Kidney (tissue), 14 donors: ENCODE results near the gene CENPB. TPM values are rescaled to one million over a fixed set of nuclear protein-coding genes. Genes with fewer than 3 reads are reported as not detected.

ENCODE experiments used
- DNase-seq, 5 donors: peaks; one replicate each; pipeline ENCODE4 v3.0.0-alpha.2; 2013 to 2020
- FAIRE-seq: peaks from 2 replicates; lab custom pipeline; 2012; peaks lifted over from hg19 to GRCh38; lab: Jason Lieb, UNC
- H3K27ac ChIP-seq, 2 donors: one replicate each; pipeline ENCODE4 v1.7.0; 2013; ENCODE audit warnings: low read depth in 2 of 2, low read length in 2 of 2, inconsistent platforms in 1 of 2
- H3K27me3 ChIP-seq: one replicate; pipeline ENCODE4 v1.7.1; 2013; ENCODE audit warnings: low read length, inconsistent platforms; ENCODE audit not compliant: control insufficient read depth, insufficient read depth
- H3K36me3 ChIP-seq, 3 donors: one replicate each; pipeline versions ENCODE4 v1.7.0 to v1.7.1; 2013; ENCODE audit warnings: low read length in 3 of 3, control low read depth in 1 of 3, inconsistent platforms in 1 of 3; ENCODE audit not compliant: insufficient read depth in 3 of 3, control insufficient read depth in 2 of 3
- H3K4me1 ChIP-seq, 3 donors: one replicate each; pipeline versions ENCODE4 v1.7.0 to v1.7.1; 2013; ENCODE audit warnings: low read length in 3 of 3, inconsistent platforms in 1 of 3, low read depth in 1 of 3; ENCODE audit not compliant: control insufficient read depth in 2 of 3, insufficient read depth in 2 of 3
- H3K4me3 ChIP-seq, 3 donors: one replicate each; pipeline versions ENCODE4 v1.7.0 to v1.8.1; 2013; ENCODE audit warnings: low read length in 3 of 3, control low read depth in 1 of 3, inconsistent platforms in 1 of 3
- H3K9ac ChIP-seq, 3 donors: one replicate each; pipeline versions ENCODE4 v1.7.0 to v1.7.1; 2013; ENCODE audit warnings: low read length in 3 of 3, control low read depth in 1 of 3, inconsistent platforms in 1 of 3
- H3K9me3 ChIP-seq, 3 donors: one replicate each; pipeline versions ENCODE4 v1.7.0 to v1.7.1; 2013; ENCODE audit warnings: low read length in 3 of 3, control low read depth in 1 of 3, inconsistent platforms in 1 of 3; ENCODE audit not compliant: control insufficient read depth in 2 of 3, insufficient read depth in 1 of 3
- CTCF ChIP-seq: IDR thresholded peaks from 3 replicates; pipeline ENCODE4 v1.5.1; 2012; ENCODE audit warnings: mild to moderate bottlenecking, moderate library complexity, borderline replicate concordance; ENCODE audit not compliant: insufficient read depth; ENCODE audit errors: extremely low read depth
- intact Hi-C: fragments of 100-400 bp; cut with DNase I; formaldehyde crosslinking; loops from one replicate; pipeline ENCODE4 v1.11.1; 2022
- polyA plus RNA-seq: library from polyadenylated mRNA; stranded (reverse); fragments of 350-450 nt; fragmentation: Illumina TruSeq; extraction: RNeasy Lipid Tissue Mini Kit (QIAGEN cat#74804); gene quantifications from one replicate; pipeline ENCODE4 v1.2.3, GENCODE V29; 2014; ENCODE audit warnings: low read depth, low replicate concordance; ENCODE audit not compliant: insufficient read depth
- total RNA-seq: library from RNA; stranded (reverse); fragmentation: NEBNext Ultra II Directional; extraction: Animal tissue kit (Norgen Biotek cat#: 25700); gene quantifications from one replicate; pipeline ENCODE4 v1.2.1, GENCODE V29; 2021
- donor health status: control.
- donor health status: control.
- donor health status: control.
- donor health status: control.
- donor health status: control.
- donor health status: DM: yes; HTN: yes; CAD: no.
- donor health status: Normal renal cell carcinoma (clear cell type).

The CENPB gene
- total and polyA plus RNA-seq, 2 donors from 2014 or later, result 56.2 to 99.8 TPM

GRCh38 chr20:3766422-3767109 is 20.0 kb downstream of the CENPB start:
- Histone ChIP-seq H3K9me3 (no peaks in the 10 kb centered on the region), H3K4me3 (peak overlapping the region in 2 of 3 donors; percentile 54 to 85), H3K36me3 (no peaks in the 10 kb centered on the region), H3K4me1 (peaks cover 0 to 14% (median 4%) of the 10 kb centered on the region in 3 donors), H3K27ac (no peak overlapping the region), H3K27me3 (no peaks in the 10 kb centered on the region), H3K9ac (peak overlapping the region in 1 of 3 donors; percentile 46)
- DNase-seq (peak in 2 of 5 donors; percentile 51 to 62), FAIRE-seq (no peak)
- TF ChIP-seq CTCF, result no peak
- intact Hi-C loops, result no loop called here

- no peak overlapping the region for H3K27ac ChIP-seq
- FAIRE-seq (no peak), DNase-seq (peak in 2 of 5 donors; percentile 45 to 69)
- TF ChIP-seq CTCF, result no peak
- peaks cover 0 to 14% (median 4%) of the 10 kb centered on the region in 3 donors for H3K4me1 ChIP-seq
- no peak overlapping the region for H3K9ac ChIP-seq
- no peaks in the 10 kb centered on the region for H3K36me3 ChIP-seq
- H3K9me3 ChIP-seq, result no peaks in the 10 kb centered on the region
- H3K4me3 ChIP-seq, result no peak overlapping the region
- intact Hi-C loops, result no loop called here
- H3K27me3 ChIP-seq, result no peaks in the 10 kb centered on the region
Observed at GRCh38 chr20:3765171-3765882, 21.2 kb downstream of the CENPB start.

GRCh38 chr20:3764659-3765058 is 21.9 kb downstream of the CENPB start:
- H3K27me3 ChIP-seq, result no peaks in the 10 kb centered on the region
- no peak overlapping the region for H3K4me3 ChIP-seq
- TF ChIP-seq CTCF, result no peak
- no peak for FAIRE-seq
- intact Hi-C loops, result no loop called here
- H3K9ac ChIP-seq, result no peak overlapping the region
- no peaks in the 10 kb centered on the region for H3K9me3 ChIP-seq
- H3K4me1 ChIP-seq, result peaks cover 0 to 14% (median 4%) of the 10 kb centered on the region in 3 donors
- peak in 1 of 5 donors; percentile 66 for DNase-seq
- H3K36me3 ChIP-seq, result no peaks in the 10 kb centered on the region
- no peak overlapping the region for H3K27ac ChIP-seq
